Karpas-422 (cell line): ENCODE measurements around the gene GPR15. TPM values are rescaled to one million over a fixed set of nuclear protein-coding genes. Genes with fewer than 3 reads are reported as not detected.

Experiments used
- DNase-seq: peaks from one replicate; pipeline ENCODE4 v3.0.0-alpha.2; 2015
- H2AFZ ChIP-seq: fragments of 200-600 bp; sonication (generic); 2 replicates; pipeline ENCODE4 v1.6.1; 2014; ENCODE audit warnings: antibody characterized with exemption, low read length, mixed read lengths
- H3K27ac ChIP-seq: fragments of 200-600 bp; sonication (generic); 2 replicates; pipeline ENCODE4 v1.5.1; 2014; ENCODE audit warnings: mild to moderate bottlenecking, low read length, moderate library complexity
- H3K27me3 ChIP-seq: fragments of 200-600 bp; sonication (generic); 2 replicates; pipeline ENCODE4 v1.6.1; 2014; ENCODE audit warnings: low read length, mixed read lengths
- H3K36me3 ChIP-seq: fragments of 200-600 bp; sonication (generic); 2 replicates; pipeline ENCODE4 v1.6.1; 2014; ENCODE audit warnings: low read length, mixed read lengths; ENCODE audit not compliant: insufficient read depth
- H3K4me1 ChIP-seq: fragments of 200-600 bp; sonication (generic); 2 replicates; pipeline ENCODE4 v1.6.1; 2014; ENCODE audit warnings: mild to moderate bottlenecking, low read length, mixed read lengths
- H3K4me2 ChIP-seq: fragments of 200-600 bp; sonication (generic); 2 replicates; pipeline ENCODE4 v1.6.1; 2014; ENCODE audit warnings: low read length, low read depth, mild to moderate bottlenecking; ENCODE audit not compliant: poor library complexity, severe bottlenecking
- H3K4me3 ChIP-seq: fragments of 200-600 bp; sonication (generic); 2 replicates; pipeline ENCODE4 v1.5.1; 2014; ENCODE audit warnings: mild to moderate bottlenecking, antibody characterized with exemption, low read length, mixed read lengths
- H3K79me2 ChIP-seq: fragments of 200-600 bp; sonication (generic); 2 replicates; pipeline ENCODE4 v1.6.1; 2014; ENCODE audit warnings: mild to moderate bottlenecking, low read length, mixed read lengths
- H3K9ac ChIP-seq: fragments of 200-600 bp; sonication (generic); 2 replicates; pipeline ENCODE4 v1.6.0; 2014; ENCODE audit warnings: low read length
- H3K9me2 ChIP-seq: fragments of 200-600 bp; sonication (generic), shearing (Covaris generic); replicated peaks from 2 replicates; pipeline ENCODE4 v1.6.0; 2014; ENCODE audit warnings: mild to moderate bottlenecking, low read length, moderate library complexity; ENCODE audit not compliant: insufficient read depth
- H3K9me3 ChIP-seq: fragments of 300-700, 200-600 bp; sonication (generic); 2 replicates; pipeline ENCODE4 v1.6.1; 2014; ENCODE audit warnings: low read length, mixed read lengths
- H4K20me1 ChIP-seq: fragments of 200-600 bp; sonication (generic); 2 replicates; pipeline ENCODE4 v1.6.1; 2014; ENCODE audit warnings: mild to moderate bottlenecking, antibody characterized with exemption, low read length, low read depth; ENCODE audit not compliant: insufficient read depth
- small RNA-seq: library from RNA; depleted of rRNA; stranded (forward); fragments of <200 nt; gene quantifications from one replicate; pipeline ENCODE3, GENCODE V24; 2014
- total RNA-seq: library from RNA; depleted of rRNA; stranded (reverse); fragments of >200 nt; shearing (Covaris generic); gene quantifications from 2 replicates; pipeline ENCODE4 v1.2.3, GENCODE V29; 2014; ENCODE audit warnings: low replicate concordance; rRNA removed

GPR15 gene
- total RNA-seq, 1 experiment from 2014 or later = not detected

DNA sequence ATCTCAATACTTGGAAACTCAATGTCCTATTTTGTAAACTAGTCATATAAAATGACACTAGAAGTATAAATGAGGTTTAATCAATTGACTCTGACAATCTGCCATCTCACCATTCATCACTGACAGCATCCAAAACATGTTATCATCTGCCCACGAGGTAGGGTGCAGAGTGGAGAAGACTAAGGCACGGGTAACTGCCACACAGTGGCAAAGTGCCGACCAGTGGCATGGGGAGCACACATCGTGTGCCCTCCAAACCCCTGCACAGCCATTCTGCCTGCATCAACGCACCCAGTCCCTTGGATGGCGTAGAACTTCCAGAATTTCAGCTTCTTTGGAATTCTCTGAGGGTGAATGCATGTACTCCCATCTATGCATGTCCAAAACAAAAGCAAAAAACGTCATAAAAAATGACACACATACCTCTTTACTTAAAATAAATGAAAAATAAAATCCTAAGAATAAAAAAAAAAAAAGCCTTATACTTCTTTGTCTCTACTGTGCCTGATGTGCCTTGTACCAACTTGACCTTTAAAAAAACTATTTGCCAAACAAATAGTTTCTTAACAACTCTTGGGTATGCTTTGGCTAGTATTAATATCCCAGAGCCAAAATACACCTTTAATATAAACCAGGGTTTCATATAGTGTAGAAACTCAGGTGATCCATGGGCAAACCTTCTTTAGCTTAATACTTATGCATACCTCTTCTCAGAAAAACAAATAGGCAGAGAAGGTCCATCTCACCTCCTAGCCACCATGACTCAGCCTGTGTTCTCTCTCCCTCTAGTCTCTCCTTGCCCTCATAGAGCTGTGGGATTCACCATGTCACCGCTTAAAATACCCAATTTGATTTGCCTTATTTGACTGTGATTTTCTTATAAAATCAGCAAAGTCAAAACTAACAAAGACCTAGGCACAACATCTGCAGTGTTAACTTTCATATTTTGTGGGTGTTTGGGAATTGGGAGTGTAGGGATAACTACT lies 48.9 kb downstream of the GPR15 start:
- no peak overlapping the region for H2AFZ ChIP-seq
- no peaks in the 10 kb centered on the region for H4K20me1 ChIP-seq
- no peak overlapping the region for H3K27ac ChIP-seq
- no peaks in the 10 kb centered on the region for H3K27me3 ChIP-seq
- H3K79me2 ChIP-seq = no peaks in the 10 kb centered on the region
- H3K4me2 ChIP-seq = no peak overlapping the region
- no peaks in the 10 kb centered on the region for H3K9me3 ChIP-seq
- H3K4me3 ChIP-seq = no peak overlapping the region
- H3K36me3 ChIP-seq = no peaks in the 10 kb centered on the region
- no peaks in the 10 kb centered on the region for H3K9me2 ChIP-seq
- no peaks in the 10 kb centered on the region for H3K4me1 ChIP-seq
- no peak overlapping the region for H3K9ac ChIP-seq
- DNase-seq = no peak

DNA sequence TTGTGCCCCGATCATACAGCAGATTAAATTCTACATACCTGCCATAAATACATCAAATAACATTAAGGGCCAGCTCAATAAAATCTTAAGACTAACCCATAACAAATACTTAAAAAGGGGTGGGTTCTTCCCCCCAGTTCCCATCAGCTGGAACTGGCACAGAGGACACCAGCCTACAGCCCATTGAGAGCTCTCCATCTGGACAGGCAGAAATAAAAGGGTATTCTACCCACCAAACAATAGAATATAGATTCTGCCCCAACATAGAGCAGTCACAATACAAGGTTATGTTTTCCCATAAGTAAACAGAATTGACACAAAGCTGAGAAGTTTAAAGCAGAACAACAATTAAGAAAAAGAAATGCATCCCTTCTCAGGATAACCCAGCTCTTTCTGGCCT lies 49.7 kb downstream of the GPR15 start:
- no peaks in the 10 kb centered on the region for H3K27me3 ChIP-seq
- no peaks in the 10 kb centered on the region for H3K79me2 ChIP-seq
- no peak overlapping the region for H3K4me3 ChIP-seq
- no peak overlapping the region for H3K27ac ChIP-seq
- no peaks in the 10 kb centered on the region for H4K20me1 ChIP-seq
- no peak overlapping the region for H3K9ac ChIP-seq
- H3K9me2 ChIP-seq = no peaks in the 10 kb centered on the region
- H3K36me3 ChIP-seq = no peaks in the 10 kb centered on the region
- no peaks in the 10 kb centered on the region for H3K9me3 ChIP-seq
- H3K4me2 ChIP-seq = no peak overlapping the region
- no peaks in the 10 kb centered on the region for H3K4me1 ChIP-seq
- H2AFZ ChIP-seq = no peak overlapping the region
- no peak for DNase-seq

DNA sequence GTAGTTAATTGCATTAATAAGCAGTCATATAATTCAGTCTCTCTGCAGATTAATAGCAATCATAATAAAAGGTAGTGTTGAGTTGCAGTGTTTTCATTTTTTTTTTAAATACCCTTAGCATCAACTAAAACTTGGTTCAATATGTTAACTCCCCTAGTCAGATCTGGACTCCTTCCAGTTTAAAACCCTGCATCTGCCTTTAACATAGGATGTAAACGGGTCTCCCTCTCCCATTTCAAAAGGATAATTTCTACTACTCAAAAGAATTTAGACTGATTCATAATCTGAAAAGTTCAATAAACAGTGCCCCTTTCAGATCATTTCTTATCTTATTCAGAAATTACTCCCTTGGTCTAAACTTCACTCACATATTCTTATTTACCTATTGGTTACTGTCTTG lies 50.3 kb downstream of the GPR15 start:
- H3K36me3 ChIP-seq = no peaks in the 10 kb centered on the region
- no peak overlapping the region for H3K4me2 ChIP-seq
- no peaks in the 10 kb centered on the region for H3K79me2 ChIP-seq

DNA sequence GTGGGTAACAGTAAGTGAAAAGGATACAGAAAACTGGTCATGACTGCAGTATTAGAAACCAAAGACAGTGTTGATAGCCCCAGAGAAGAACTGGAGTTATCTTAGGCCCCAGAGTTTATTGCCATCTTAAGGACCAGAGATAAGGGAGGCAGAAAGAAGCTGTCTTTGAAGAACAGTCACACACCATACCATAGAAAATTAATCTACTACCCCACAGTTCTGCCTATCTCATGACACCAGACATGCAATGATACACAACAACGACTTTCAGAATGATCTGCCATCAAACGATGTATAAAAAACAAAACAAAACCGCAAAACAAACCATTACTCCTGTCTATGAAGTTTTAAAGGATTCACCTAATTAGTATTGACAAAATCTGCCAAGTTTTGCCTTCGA lies 52.0 kb downstream of the GPR15 start:
- Histone ChIP-seq H3K27me3 (no peaks in the 10 kb centered on the region), H3K4me2 (no peak overlapping the region), H3K9me3 (no peaks in the 10 kb centered on the region), H3K9ac (no peak overlapping the region), H3K9me2 (no peaks in the 10 kb centered on the region), H3K4me1 (no peaks in the 10 kb centered on the region), H3K4me3 (no peak overlapping the region), H3K27ac (no peak overlapping the region), H4K20me1 (no peaks in the 10 kb centered on the region), H3K36me3 (no peaks in the 10 kb centered on the region), H3K79me2 (no peaks in the 10 kb centered on the region), H2AFZ (no peak overlapping the region)
- no peak for DNase-seq

More for the DNA sequence above, 50.3 kb downstream of the GPR15 start:
- Histone ChIP-seq H3K4me3 (no peak overlapping the region), H3K9me2 (no peaks in the 10 kb centered on the region), H3K9me3 (no peaks in the 10 kb centered on the region), H4K20me1 (no peaks in the 10 kb centered on the region), H3K4me1 (no peaks in the 10 kb centered on the region), H3K9ac (no peak overlapping the region), H2AFZ (no peak overlapping the region), H3K27ac (no peak overlapping the region), H3K27me3 (no peaks in the 10 kb centered on the region)
- no peak for DNase-seq

Small RNA genes within 50 kb of the gene (small RNA-seq; reads per million reads assigned to genes)
- gene RPL38P4 = not detected

Other genes with a start within 250 kb of the GPR15 start
- gene OR5H2, start 249.5 kb upstream of the GPR15 start, total RNA-seq = not detected in 2 replicates
- gene OR5K4, start 178.1 kb upstream of the GPR15 start, total RNA-seq = not detected in 2 replicates
- not detected in 2 replicates for gene OR5K3, start 141.3 kb upstream of the GPR15 start, total RNA-seq
- not detected in 2 replicates for gene OR5K1, start 68.8 kb upstream of the GPR15 start, total RNA-seq
- not detected in 2 replicates for gene OR5K2, start 34.3 kb upstream of the GPR15 start, total RNA-seq
- 37.7 and 87.4 TPM in 2 replicates for gene CLDND1, start 9.1 kb upstream of the GPR15 start, total RNA-seq
- gene CPOX, start 61.6 kb downstream of the GPR15 start, total RNA-seq = 7.8 and 11.6 TPM in 2 replicates
- gene ST3GAL6, start 231.4 kb downstream of the GPR15 start, total RNA-seq = not detected in 2 replicates